A549 treated with DMSO at 1 μM for 4 hours (cell line): ENCODE data around the gene SOX11. TPM values are rescaled to one million over a fixed set of nuclear protein-coding genes. Genes with fewer than 3 reads are reported as not detected.

Source experiments
- total RNA-seq: library from RNA; stranded (reverse); fragments of 200-300 nt; extraction: Qiagen RNA extraction; gene quantifications from 5 replicates; pipeline ENCODE4 v1.2.3, GENCODE V29; 2022; ENCODE audit warnings: low read depth

The SOX11 gene
- not detected in 5 replicates for total RNA-seq

DNA sequence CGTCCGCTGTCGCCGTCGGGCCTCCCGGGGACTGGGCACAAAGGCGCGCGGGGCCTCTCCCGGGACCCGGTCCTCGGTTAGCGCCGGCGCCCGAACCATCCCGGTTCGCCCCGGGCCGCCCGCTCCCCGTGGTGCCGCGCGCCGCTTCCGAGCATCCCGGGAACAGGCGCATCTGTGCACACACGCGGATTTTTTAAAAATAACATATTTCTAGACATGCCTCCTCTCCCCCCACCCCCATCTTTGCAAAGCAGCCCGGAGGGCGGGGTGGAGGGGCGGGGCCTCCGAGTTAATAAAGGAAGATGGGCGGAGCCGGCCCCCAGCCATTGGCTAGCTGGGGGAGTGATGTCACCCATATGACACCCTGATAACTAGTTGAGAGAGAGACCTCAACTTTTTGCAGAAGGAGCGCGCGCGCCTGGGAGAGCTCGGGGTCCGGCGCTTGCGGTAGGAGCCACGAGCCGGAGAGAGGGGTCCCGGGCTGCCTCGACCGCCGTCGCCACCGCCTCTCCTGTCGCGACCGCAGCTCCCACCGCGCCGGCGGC lies at the start of gene SOX11:
SOX11 (plus strand) TSS at position 400 of the 545 bp plus-strand sequence. CDS start 338 bp downstream, outside the sequence.

